Mononuclear cell (primary cell): Measurements from ENCODE around the gene SPIRE1. TPM values are rescaled to one million over a fixed set of nuclear protein-coding genes. Genes with fewer than 3 reads are reported as not detected.
"Not testable (repeated sequence)": the region's sequence is repeated elsewhere in the genome, so short reads cannot be mapped to it uniquely, and the experiment has no call there.

Source experiments
- H3K27me3 ChIP-seq: 2 replicates; pipeline ENCODE4 v1.6.0; 2011; ENCODE audit warnings: low read length, control low read depth; ENCODE audit not compliant: insufficient read depth
- H3K4me1 ChIP-seq: 2 replicates; pipeline ENCODE4 v1.5.1; 2011; ENCODE audit warnings: mild to moderate bottlenecking, low read length, control low read depth; ENCODE audit not compliant: insufficient read depth
- H3K4me3 ChIP-seq: 2 replicates; pipeline ENCODE4 v1.5.1; 2011; ENCODE audit warnings: mild to moderate bottlenecking, low read length, moderate library complexity
- H3K9me3 ChIP-seq: 2 replicates; pipeline ENCODE4 v1.5.1; 2011; ENCODE audit warnings: low read depth, mild to moderate bottlenecking, control low read depth, low read length
- total RNA-seq: library from RNA; depleted of rRNA; stranded (reverse); fragments of >200 nt; gene quantifications from one replicate; pipeline ENCODE4 v1.2.3, GENCODE V29; 2012

Gene SPIRE1
- total RNA-seq, 1 donor = 5.0 TPM

GRCh38 chr18:12564378-12564777 lies 93.5 kb downstream of the SPIRE1 start:
- H3K4me3 ChIP-seq = no peak overlapping the region
- no peaks in the 10 kb centered on the region for H3K27me3 ChIP-seq
- no peaks in the 10 kb centered on the region for H3K9me3 ChIP-seq
- no peaks in the 10 kb centered on the region for H3K4me1 ChIP-seq

GRCh38 chr18:12560600-12560999 lies 97.3 kb downstream of the SPIRE1 start:
- H3K27me3 ChIP-seq, H3K4me1 ChIP-seq, H3K4me3 ChIP-seq, H3K9me3 ChIP-seq: not testable (repeated sequence)

- Histone ChIP-seq H3K4me3 (no peak overlapping the region), H3K4me1 (no peaks in the 10 kb centered on the region), H3K27me3 (no peaks in the 10 kb centered on the region), H3K9me3 (no peaks in the 10 kb centered on the region)
Measured at GRCh38 chr18:12559319-12559718, 98.6 kb downstream of the SPIRE1 start.

- no peaks in the 10 kb centered on the region for H3K27me3 ChIP-seq
- no peaks in the 10 kb centered on the region for H3K4me1 ChIP-seq
- no peak overlapping the region for H3K4me3 ChIP-seq
- H3K9me3 ChIP-seq = no peaks in the 10 kb centered on the region
Measured at GRCh38 chr18:12556946-12557806, 100.7 kb downstream of the SPIRE1 start.

- no peaks in the 10 kb centered on the region for H3K9me3 ChIP-seq
- H3K4me1 ChIP-seq = no peaks in the 10 kb centered on the region
- H3K4me3 ChIP-seq = no peak overlapping the region
- H3K27me3 ChIP-seq = no peaks in the 10 kb centered on the region
Measured at GRCh38 chr18:12554796-12555388, 103.0 kb downstream of the SPIRE1 start.

GRCh38 chr18:12552879-12553242 lies 105.0 kb downstream of the SPIRE1 start:
- no peaks in the 10 kb centered on the region for H3K27me3 ChIP-seq
- H3K4me1 ChIP-seq = no peaks in the 10 kb centered on the region
- H3K9me3 ChIP-seq = no peaks in the 10 kb centered on the region
- H3K4me3 ChIP-seq = no peak overlapping the region

GRCh38 chr18:12551943-12552878 lies 105.7 kb downstream of the SPIRE1 start:
- H3K27me3 ChIP-seq = not testable (repeated sequence)

GRCh38 chr18:12551466-12551865 lies 106.4 kb downstream of the SPIRE1 start:
- not testable (repeated sequence) for H3K4me3 ChIP-seq, H3K9me3 ChIP-seq, H3K27me3 ChIP-seq

More at GRCh38 chr18:12551943-12552878, 105.7 kb downstream of the SPIRE1 start:
- H3K4me3 ChIP-seq, H3K4me1 ChIP-seq, H3K9me3 ChIP-seq: not testable (repeated sequence)

GRCh38 chr18:12543697-12544096 lies 114.2 kb downstream of the SPIRE1 start:
- no peaks in the 10 kb centered on the region for H3K27me3 ChIP-seq
- H3K9me3 ChIP-seq = peaks cover 6% of the 10 kb centered on the region
- no peaks in the 10 kb centered on the region for H3K4me1 ChIP-seq
- no peak overlapping the region for H3K4me3 ChIP-seq

More at GRCh38 chr18:12551466-12551865, 106.4 kb downstream of the SPIRE1 start:
- H3K4me1 ChIP-seq = not testable (repeated sequence)

GRCh38 chr18:12540751-12541150 lies 117.2 kb downstream of the SPIRE1 start:
- Histone ChIP-seq H3K27me3 (no peaks in the 10 kb centered on the region), H3K4me3 (no peak overlapping the region), H3K4me1 (no peaks in the 10 kb centered on the region), H3K9me3 (peaks cover 6% of the 10 kb centered on the region)

- H3K9me3 ChIP-seq, H3K4me3 ChIP-seq, H3K27me3 ChIP-seq, H3K4me1 ChIP-seq: not testable (repeated sequence)
Measured at GRCh38 chr18:12539158-12539557, 118.7 kb downstream of the SPIRE1 start.

- no peaks in the 10 kb centered on the region for H3K9me3 ChIP-seq
- no peaks in the 10 kb centered on the region for H3K27me3 ChIP-seq
- no peaks in the 10 kb centered on the region for H3K4me1 ChIP-seq
- no peak overlapping the region for H3K4me3 ChIP-seq
Measured at GRCh38 chr18:12534820-12535219, 123.1 kb downstream of the SPIRE1 start.

GRCh38 chr18:12532661-12533060 lies 125.2 kb downstream of the SPIRE1 start:
- Histone ChIP-seq H3K9me3 (no peaks in the 10 kb centered on the region), H3K4me3 (no peak overlapping the region), H3K27me3 (no peaks in the 10 kb centered on the region), H3K4me1 (no peaks in the 10 kb centered on the region)

- Histone ChIP-seq H3K27me3 (no peaks in the 10 kb centered on the region), H3K4me3 (no peak overlapping the region), H3K9me3 (no peaks in the 10 kb centered on the region), H3K4me1 (no peaks in the 10 kb centered on the region)
Measured at GRCh38 chr18:12531749-12532148, 126.2 kb downstream of the SPIRE1 start.

GRCh38 chr18:12520442-12520992 lies 137.4 kb downstream of the SPIRE1 start:
- Histone ChIP-seq H3K4me1 (no peaks in the 10 kb centered on the region), H3K4me3 (no peak overlapping the region), H3K9me3 (no peaks in the 10 kb centered on the region), H3K27me3 (no peaks in the 10 kb centered on the region)
